ENCODE results near the gene DLX5. TPM values are rescaled to one million over a fixed set of nuclear protein-coding genes. Genes with fewer than 3 reads are reported as not detected.

The DLX5 gene
- total RNA-seq, 1 donor = 2.5 TPM

DNA sequence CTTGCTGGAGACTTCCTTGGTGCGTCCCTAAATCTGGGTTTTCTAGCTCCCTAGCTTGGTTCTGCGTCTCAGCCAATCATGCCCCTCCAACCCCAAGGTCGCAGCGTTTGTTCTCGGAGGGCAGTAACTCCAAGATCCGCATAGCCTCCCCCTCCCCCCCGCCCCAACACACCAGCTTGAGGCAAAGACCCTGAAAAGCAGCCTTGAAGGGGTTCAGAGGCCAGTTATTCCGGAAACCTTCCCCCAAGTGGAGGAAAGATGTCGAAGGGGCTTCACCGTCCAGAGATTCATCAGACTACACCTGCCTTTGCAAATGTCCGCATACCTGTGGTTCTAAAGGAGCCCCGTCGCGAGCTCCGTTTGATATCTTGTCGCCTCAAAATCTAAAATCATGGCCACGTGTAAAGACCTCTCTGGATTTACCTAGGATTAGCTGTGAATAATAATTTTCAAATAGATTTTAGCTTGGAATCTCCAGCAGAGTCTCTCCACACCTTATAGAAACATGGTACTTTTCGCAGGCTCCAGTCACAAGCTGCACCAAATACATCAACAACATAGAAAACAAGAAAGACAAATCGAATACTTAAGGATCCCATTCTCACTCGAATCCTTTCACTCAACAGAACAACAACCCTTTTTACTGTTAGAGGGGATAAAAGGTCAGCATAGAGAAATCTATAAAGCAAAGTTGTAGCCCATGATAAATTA, 11.3 kb downstream of the DLX5 start:
- no peak overlapping the region for H3K4me3 ChIP-seq (ENCODE audit: insufficient read depth, low read length)
- H3K36me3 ChIP-seq (ENCODE audit: insufficient read depth, low read length) = no peaks in the 10 kb centered on the region
- H3K27me3 ChIP-seq (ENCODE audit: insufficient read depth, low read length) = peaks cover 9% of the 10 kb centered on the region

DNA sequence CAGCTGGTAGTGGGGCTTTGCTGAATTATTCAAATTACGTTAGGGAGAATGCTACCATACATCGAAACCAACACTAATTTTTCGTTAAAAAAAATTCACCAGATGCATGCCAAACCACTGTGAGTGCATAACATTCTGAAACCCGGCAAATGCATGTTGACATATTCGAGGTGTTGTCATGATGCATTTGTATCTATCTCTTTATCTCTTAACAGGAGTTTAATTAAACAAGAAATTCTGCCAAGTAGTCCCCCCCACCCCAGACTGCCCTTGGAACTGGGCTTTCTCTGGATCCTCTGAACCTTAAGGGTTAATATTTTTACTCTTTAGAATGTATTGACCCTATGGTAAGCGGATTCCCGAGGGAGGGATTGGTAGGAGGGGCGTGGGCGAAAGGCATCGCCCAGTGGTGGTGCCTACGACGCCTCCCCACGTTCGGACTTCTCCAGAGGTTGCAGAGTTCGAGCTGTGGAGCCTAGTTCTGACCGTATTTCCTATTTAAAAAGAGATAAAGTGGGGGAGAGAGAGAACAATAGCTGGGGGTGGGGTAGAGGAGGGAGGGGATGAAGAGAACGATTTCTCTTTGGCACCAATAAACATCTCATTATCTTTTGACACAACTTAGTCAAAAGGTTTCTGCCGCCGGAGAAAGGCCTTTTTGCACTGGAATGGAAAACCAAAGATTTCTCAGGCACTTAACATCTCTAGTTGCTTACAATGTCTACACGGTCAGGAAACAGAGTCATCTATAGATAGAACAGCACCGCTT, 12.1 kb downstream of the DLX5 start:
- Histone ChIP-seq H3K27ac (ENCODE audit: low read depth, low read length) (no peak overlapping the region), H3K4me3 (ENCODE audit: insufficient read depth, low read length) (no peak overlapping the region), H4K20me1 (ENCODE audit: insufficient read depth, low read length) (no peaks in the 10 kb centered on the region), H3K27me3 (ENCODE audit: insufficient read depth, low read length) (peaks cover 9% of the 10 kb centered on the region), H3K9me3 (ENCODE audit: low read depth, low read length) (no peaks in the 10 kb centered on the region), H3K4me1 (ENCODE audit: insufficient read depth, low read length) (peaks cover 16% of the 10 kb centered on the region), H3K36me3 (ENCODE audit: insufficient read depth, low read length) (no peaks in the 10 kb centered on the region), H3K79me2 (ENCODE audit: insufficient read depth, low read length) (no peaks in the 10 kb centered on the region), H3K4me2 (ENCODE audit: insufficient read depth, low read length) (no peak overlapping the region), H2AFZ (ENCODE audit: low read length) (no peak overlapping the region)
- TF ChIP-seq CTCF (IDR thresholded peaks at IDR 0.05; ENCODE audit: extremely low read depth, low read depth, low read length) = no peak
- no peak for DNase-seq (ENCODE audit: insufficient read length, low spot score, missing footprints)

More for the DNA sequence above, 11.3 kb downstream of the DLX5 start:
- peaks cover 21% of the 10 kb centered on the region for H3K4me1 ChIP-seq (ENCODE audit: insufficient read depth, low read length)
- H4K20me1 ChIP-seq (ENCODE audit: insufficient read depth, low read length) = no peaks in the 10 kb centered on the region
- no peak overlapping the region for H2AFZ ChIP-seq (ENCODE audit: low read length)
- DNase-seq (ENCODE audit: insufficient read length, low spot score, missing footprints) = no peak
- H3K9me3 ChIP-seq (ENCODE audit: low read depth, low read length) = no peaks in the 10 kb centered on the region
- H3K27ac ChIP-seq (ENCODE audit: low read depth, low read length) = no peak overlapping the region
- TF ChIP-seq CTCF (IDR thresholded peaks at IDR 0.05; ENCODE audit: extremely low read depth, low read depth, low read length) = no peak
- no peaks in the 10 kb centered on the region for H3K79me2 ChIP-seq (ENCODE audit: insufficient read depth, low read length)
- no peak overlapping the region for H3K4me2 ChIP-seq (ENCODE audit: insufficient read depth, low read length)

- Histone ChIP-seq H3K27me3 (ENCODE audit: insufficient read depth, low read length) (peaks cover 9% of the 10 kb centered on the region), H3K9me3 (ENCODE audit: low read depth, low read length) (no peaks in the 10 kb centered on the region), H3K4me2 (ENCODE audit: insufficient read depth, low read length) (no peak overlapping the region), H3K4me3 (ENCODE audit: insufficient read depth, low read length) (no peak overlapping the region), H4K20me1 (ENCODE audit: insufficient read depth, low read length) (no peaks in the 10 kb centered on the region), H3K27ac (ENCODE audit: low read depth, low read length) (no peak overlapping the region), H2AFZ (ENCODE audit: low read length) (no peak overlapping the region), H3K79me2 (ENCODE audit: insufficient read depth, low read length) (peaks cover 5% of the 10 kb centered on the region), H3K4me1 (ENCODE audit: insufficient read depth, low read length) (peaks cover 13% of the 10 kb centered on the region), H3K36me3 (ENCODE audit: insufficient read depth, low read length) (no peaks in the 10 kb centered on the region)
- no peak for DNase-seq (ENCODE audit: insufficient read length, low spot score, missing footprints)
- TF ChIP-seq CTCF (IDR thresholded peaks at IDR 0.05; ENCODE audit: extremely low read depth, low read depth, low read length) = no peak
Observed at GRCh38 chr7:97011536-97012364, 12.9 kb downstream of the DLX5 start.

Data from osteoblast (primary cell).